Epithelial cell of esophagus (primary cell): Measurements from ENCODE around the gene IL1RAPL2.
"Not testable (repeated sequence)": the region's sequence is repeated elsewhere in the genome, so short reads cannot be mapped to it uniquely, and the experiment has no call there.

Experiments used
- DNase-seq: peaks from one replicate; pipeline ENCODE4 v3.0.0; 2010; ENCODE audit warnings: low read depth
- H3K4me3 ChIP-seq: 2 replicates; pipeline ENCODE4 v1.5.1; 2011; ENCODE audit warnings: mild to moderate bottlenecking, low read length, control low read depth
- CTCF ChIP-seq: IDR thresholded peaks from 2 replicates; pipeline ENCODE4 v1.5.1; 2011; ENCODE audit warnings: low read depth, mild to moderate bottlenecking, low read length, control low read depth, inconsistent platforms; ENCODE audit not compliant: insufficient read depth; ENCODE audit errors: missing control alignments

The IL1RAPL2 gene

GRCh38 chrX:105101378-105101777, 535.4 kb downstream of the IL1RAPL2 start:
- no peak overlapping the region for H3K4me3 ChIP-seq
- no peak for DNase-seq
- TF ChIP-seq CTCF = no peak

- DNase-seq = no peak
- no peak for TF ChIP-seq CTCF
- no peak overlapping the region for H3K4me3 ChIP-seq
Measured at GRCh38 chrX:105109936-105110335, 543.9 kb downstream of the IL1RAPL2 start.

- peak; percentile 30 for DNase-seq
- no peak for TF ChIP-seq CTCF
- no peak overlapping the region for H3K4me3 ChIP-seq
Measured at GRCh38 chrX:105114554-105115130, 548.6 kb downstream of the IL1RAPL2 start.

GRCh38 chrX:105115596-105116320, 549.8 kb downstream of the IL1RAPL2 start:
- not testable (repeated sequence) for H3K4me3 ChIP-seq, DNase-seq

GRCh38 chrX:105116486-105116885, 550.5 kb downstream of the IL1RAPL2 start:
- no peak overlapping the region for H3K4me3 ChIP-seq
- no peak for TF ChIP-seq CTCF
- DNase-seq = no peak

GRCh38 chrX:105117621-105118020, 551.6 kb downstream of the IL1RAPL2 start:
- H3K4me3 ChIP-seq = no peak overlapping the region
- DNase-seq = peak; percentile 46
- no peak for TF ChIP-seq CTCF

GRCh38 chrX:105120463-105120862, 554.5 kb downstream of the IL1RAPL2 start:
- no peak for TF ChIP-seq CTCF
- no peak for DNase-seq
- H3K4me3 ChIP-seq = no peak overlapping the region
